ENCODE results near the gene DUSP1.

The DUSP1 gene

GRCh38 chr5:172741206-172741582 is 29.8 kb downstream of the DUSP1 start:
- DNase-seq = no peak

GRCh38 chr5:172740428-172741205 is 30.4 kb downstream of the DUSP1 start:
- peak; percentile 9 for DNase-seq

GRCh38 chr5:172739375-172739774 is 31.6 kb downstream of the DUSP1 start:
- DNase-seq = no peak

GRCh38 chr5:172736508-172737135 is 34.4 kb downstream of the DUSP1 start:
- no peak for DNase-seq

- no peak for DNase-seq
Measured at GRCh38 chr5:172735141-172735831, 35.7 kb downstream of the DUSP1 start.

GRCh38 chr5:172733974-172734346 is 37.0 kb downstream of the DUSP1 start:
- no peak for DNase-seq

GRCh38 chr5:172733131-172733973 is 37.6 kb downstream of the DUSP1 start:
- no peak for DNase-seq

GRCh38 chr5:172732201-172732865 is 38.7 kb downstream of the DUSP1 start:
- no peak for DNase-seq

- DNase-seq = no peak
Measured at GRCh38 chr5:172731680-172732074, 39.3 kb downstream of the DUSP1 start.

- DNase-seq = no peak
Measured at GRCh38 chr5:172730981-172731679, 39.9 kb downstream of the DUSP1 start.

- DNase-seq = no peak
Measured at GRCh38 chr5:172730222-172730621, 40.8 kb downstream of the DUSP1 start.

- DNase-seq = no peak
Measured at GRCh38 chr5:172729588-172729987, 41.4 kb downstream of the DUSP1 start.

GRCh38 chr5:172728481-172729241 is 42.3 kb downstream of the DUSP1 start:
- DNase-seq = no peak

GRCh38 chr5:172727551-172727950 is 43.4 kb downstream of the DUSP1 start:
- DNase-seq = no peak

GRCh38 chr5:172726966-172727365 is 44.0 kb downstream of the DUSP1 start:
- no peak for DNase-seq

- no peak for DNase-seq
Measured at GRCh38 chr5:172725785-172726184, 45.2 kb downstream of the DUSP1 start.

GRCh38 chr5:172725273-172725672 is 45.7 kb downstream of the DUSP1 start:
- DNase-seq = no peak

- no peak for DNase-seq
Measured at GRCh38 chr5:172724242-172725183, 46.5 kb downstream of the DUSP1 start.

GRCh38 chr5:172723508-172723907 is 47.5 kb downstream of the DUSP1 start:
- no peak for DNase-seq

GRCh38 chr5:172722327-172722815 is 48.6 kb downstream of the DUSP1 start:
- no peak for DNase-seq

Data from NCI-H446 treated with DMSO at 0.1 percent for 48 hours (cell line).